Activated CD4-positive, alpha-beta T cell treated with anti-CD3 and anti-CD28 coated beads, Interleukin-2, amount 50 U/mL, for 1 hour (primary cell): ENCODE data around the gene BLTP3B.

Experiments
- DNase-seq: peaks from one replicate; pipeline ENCODE4 v3.0.0-alpha.2; 2020

BLTP3B gene

GRCh38 chr12:100159391-100160104 lies 16.9 kb upstream of the BLTP3B start:
- DNase-seq = no peak

- no peak for DNase-seq
Measured at GRCh38 chr12:100158535-100158934, 15.9 kb upstream of the BLTP3B start.

- no peak for DNase-seq
Measured at GRCh38 chr12:100157427-100157821, 14.8 kb upstream of the BLTP3B start.

- DNase-seq = no peak
Measured at GRCh38 chr12:100156731-100157426, 14.2 kb upstream of the BLTP3B start.

- peak; percentile 70 for DNase-seq
Measured at GRCh38 chr12:100154474-100155247, 12.0 kb upstream of the BLTP3B start.

- no peak for DNase-seq
Measured at GRCh38 chr12:100153131-100153530, 10.5 kb upstream of the BLTP3B start.

- no peak for DNase-seq
Measured at GRCh38 chr12:100151769-100152168, 9.1 kb upstream of the BLTP3B start.

- no peak for DNase-seq
Measured at GRCh38 chr12:100146252-100146651, 3.6 kb upstream of the BLTP3B start.

GRCh38 chr12:100145643-100146042 lies 3.0 kb upstream of the BLTP3B start:
- no peak for DNase-seq

- peak; percentile 22 for DNase-seq
Measured at GRCh38 chr12:100141998-100142850, 450 bp downstream of the BLTP3B start.

GRCh38 chr12:100141666-100141997 lies 1.0 kb downstream of the BLTP3B start:
- DNase-seq = peak; percentile 9

- DNase-seq = no peak
Measured at GRCh38 chr12:100138803-100139098, 3.9 kb downstream of the BLTP3B start.

- DNase-seq = no peak
Measured at GRCh38 chr12:100138048-100138802, 4.4 kb downstream of the BLTP3B start.

- DNase-seq = no peak
Measured at GRCh38 chr12:100133200-100133599, 9.5 kb downstream of the BLTP3B start.

GRCh38 chr12:100128512-100128908 lies 14.2 kb downstream of the BLTP3B start:
- no peak for DNase-seq

GRCh38 chr12:100127766-100128511 lies 14.7 kb downstream of the BLTP3B start:
- DNase-seq = no peak

- no peak for DNase-seq
Measured at GRCh38 chr12:100123316-100124095, 19.2 kb downstream of the BLTP3B start.

- DNase-seq = no peak
Measured at GRCh38 chr12:100120355-100120754, 22.3 kb downstream of the BLTP3B start.

- no peak for DNase-seq
Measured at GRCh38 chr12:100115291-100115690, 27.4 kb downstream of the BLTP3B start.

- no peak for DNase-seq
Measured at GRCh38 chr12:100114574-100114973, 28.1 kb downstream of the BLTP3B start.

GRCh38 chr12:100110276-100110675 lies 32.4 kb downstream of the BLTP3B start:
- DNase-seq = no peak
